Measurements from ENCODE around the gene ADAMTSL4.

- TF ChIP-seq CTCF (IDR thresholded peaks at IDR 0.05 in 8 of 11, conservative IDR thresholded peaks at IDR 0.05 in 3 of 11) (no peak), POLR2A (IDR thresholded peaks at IDR 0.05) (no peak), POLR2AphosphoS5 (IDR thresholded peaks at IDR 0.05) (no peak)
These were observed 27.1 kb downstream of the ADAMTSL4 start for GRCh38 chr1:150576367-150576711.

Measured in spleen (tissue), 7 donors.